GM06990 (cell line): ENCODE results near the gene RSPH10B.
"Not testable (repeated sequence)": the region's sequence is repeated elsewhere in the genome, so short reads cannot be mapped to it uniquely, and the experiment has no call there.

ENCODE experiments used
- DNase-seq: peaks from one replicate; pipeline ENCODE4 v3.0.0-alpha.2; 2011; ENCODE audit not compliant: insufficient read length; ENCODE audit errors: extremely low read depth
- H3K27me3 ChIP-seq: replicated peaks from 2 replicates; pipeline ENCODE4 v1.6.0; 2011; ENCODE audit warnings: low read length; ENCODE audit not compliant: control insufficient read depth, insufficient read depth
- H3K36me3 ChIP-seq: 2 replicates; pipeline ENCODE4 v1.5.1; 2011; ENCODE audit warnings: low read length; ENCODE audit not compliant: control insufficient read depth, insufficient read depth
- H3K4me3 ChIP-seq: replicated peaks from 2 replicates; pipeline ENCODE4 v1.5.1; 2011; ENCODE audit warnings: low read depth, mild to moderate bottlenecking, control low read depth, low read length
- CTCF ChIP-seq: IDR thresholded peaks from 2 replicates; pipeline ENCODE4 v1.5.1; 2011; ENCODE audit warnings: low read length, control low read depth, mild to moderate bottlenecking, inconsistent platforms; ENCODE audit not compliant: insufficient read depth, poor library complexity, severe bottlenecking

RSPH10B gene

DNA sequence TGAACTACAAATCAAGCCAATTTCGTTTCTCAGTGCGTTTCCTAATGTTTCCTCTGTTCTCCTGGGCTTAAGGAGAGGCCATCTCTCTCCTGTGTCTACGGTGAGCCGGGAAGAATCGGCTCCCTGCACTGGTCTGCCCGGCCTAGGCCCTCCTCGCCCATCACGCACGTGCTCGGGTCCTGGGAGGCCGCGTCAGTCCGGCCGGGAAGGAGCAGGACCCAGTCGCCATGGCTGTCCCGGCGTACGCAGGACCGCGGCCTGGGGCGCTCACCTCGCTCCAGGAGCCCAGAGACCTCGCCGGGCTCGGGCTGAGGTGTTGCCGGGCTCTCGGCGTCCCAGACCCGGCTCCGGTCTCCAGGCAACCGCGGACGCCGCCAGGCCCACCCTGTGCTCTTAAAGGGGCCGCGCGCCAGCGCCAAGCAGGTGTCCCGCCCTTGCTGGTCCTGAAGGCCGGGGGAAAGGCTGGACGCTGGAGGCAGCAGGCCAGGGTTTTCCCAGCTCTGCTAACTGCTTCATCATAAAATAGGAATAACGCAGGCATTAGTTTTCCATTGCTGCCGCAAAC is at the start of gene RSPH10B:
TSS of gene RSPH10B (minus strand) at position 343 of the 565 bp plus-strand sequence. CDS start 3,573 bp downstream, outside the sequence.
- DNase-seq, H3K27me3 ChIP-seq, H3K4me3 ChIP-seq, H3K36me3 ChIP-seq: not testable (repeated sequence)

DNA sequence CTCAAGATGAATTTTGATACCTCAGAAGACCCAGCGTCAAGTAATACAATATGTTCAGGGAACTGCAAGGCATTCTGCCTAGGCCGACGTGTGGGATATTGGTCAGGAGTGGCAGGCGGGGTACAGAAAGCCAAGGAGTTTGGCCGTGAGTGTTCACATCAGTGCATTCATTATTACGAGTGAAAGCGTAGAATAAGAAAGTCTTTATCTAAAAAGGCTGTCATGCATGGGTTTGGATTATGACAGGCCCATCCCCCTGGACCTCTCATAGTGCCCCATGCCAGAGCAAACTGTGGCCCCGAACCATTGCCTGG is 46.1 kb upstream of the RSPH10B start:
- Histone ChIP-seq H3K4me3 (no peak overlapping the region), H3K36me3 (peaks cover 14% of the 10 kb centered on the region), H3K27me3 (no peaks in the 10 kb centered on the region)
- no peak for DNase-seq
- no peak for TF ChIP-seq CTCF

GRCh38 chr7:6015917-6016652 is 45.6 kb upstream of the RSPH10B start:
- H3K4me3 ChIP-seq: no peak overlapping the region
- H3K27me3 ChIP-seq: no peaks in the 10 kb centered on the region
- TF ChIP-seq CTCF: no peak
- no peak for DNase-seq
- H3K36me3 ChIP-seq: peaks cover 14% of the 10 kb centered on the region

- Histone ChIP-seq H3K4me3 (no peak overlapping the region), H3K27me3 (no peaks in the 10 kb centered on the region), H3K36me3 (peaks cover 7% of the 10 kb centered on the region)
- TF ChIP-seq CTCF: no peak
- no peak for DNase-seq
Observed at GRCh38 chr7:6012355-6013104, 42.0 kb upstream of the RSPH10B start.

- no peak for DNase-seq
- no peaks in the 10 kb centered on the region for H3K27me3 ChIP-seq
- H3K4me3 ChIP-seq: no peak overlapping the region
- TF ChIP-seq CTCF: no peak
- H3K36me3 ChIP-seq: peaks cover 2% of the 10 kb centered on the region
Observed at GRCh38 chr7:6011541-6011940, 41.1 kb upstream of the RSPH10B start.

DNA sequence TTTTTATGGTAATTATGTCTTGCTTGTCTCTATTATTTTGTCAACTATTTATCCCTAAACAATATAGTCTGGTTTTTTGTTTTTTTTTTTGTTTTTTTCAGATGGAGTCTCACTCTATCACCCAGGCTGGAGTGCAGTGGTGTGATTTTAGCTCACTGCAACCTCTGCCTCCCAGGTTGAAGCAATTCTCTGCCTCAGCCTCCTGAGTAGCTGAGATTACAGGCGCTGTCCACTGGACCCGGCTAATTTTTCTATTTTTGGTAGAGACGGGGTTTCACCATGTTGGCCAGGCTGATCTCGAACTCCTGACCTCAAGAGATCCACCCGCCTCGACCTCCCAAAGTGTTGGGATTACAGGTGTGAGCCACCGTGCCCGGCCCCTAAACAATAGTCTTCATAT is 39.9 kb upstream of the RSPH10B start:
- not testable (repeated sequence) for H3K36me3 ChIP-seq, DNase-seq, H3K27me3 ChIP-seq
- peak overlapping the region; percentile 96 for H3K4me3 ChIP-seq
